OCI-LY1 (cell line): ENCODE results near the gene DPH6.

Experiments
- EZH2 ChIP-seq: fragments of 200-600 bp; sonication (generic), shearing (Covaris generic); IDR thresholded peaks from 2 replicates; pipeline ENCODE4 v1.8.0; 2017; ENCODE audit warnings: borderline replicate concordance, mixed run types, mild to moderate bottlenecking, antibody characterized with exemption, low read length, moderate library complexity, mixed read lengths
- TF ChIP-seq, protein P1 (sequence below): fragments of 200-600 bp; sonication (generic), shearing (Covaris generic); IDR thresholded peaks from 2 replicates; pipeline ENCODE4 v1.5.1; 2017; ENCODE audit warnings: mild to moderate bottlenecking, antibody characterized with exemption, low read length, moderate library complexity, mixed read lengths

GRCh38 chr15:35327789-35328188 lies 218.2 kb downstream of the DPH6 start:
- TF ChIP-seq, protein P1, sequence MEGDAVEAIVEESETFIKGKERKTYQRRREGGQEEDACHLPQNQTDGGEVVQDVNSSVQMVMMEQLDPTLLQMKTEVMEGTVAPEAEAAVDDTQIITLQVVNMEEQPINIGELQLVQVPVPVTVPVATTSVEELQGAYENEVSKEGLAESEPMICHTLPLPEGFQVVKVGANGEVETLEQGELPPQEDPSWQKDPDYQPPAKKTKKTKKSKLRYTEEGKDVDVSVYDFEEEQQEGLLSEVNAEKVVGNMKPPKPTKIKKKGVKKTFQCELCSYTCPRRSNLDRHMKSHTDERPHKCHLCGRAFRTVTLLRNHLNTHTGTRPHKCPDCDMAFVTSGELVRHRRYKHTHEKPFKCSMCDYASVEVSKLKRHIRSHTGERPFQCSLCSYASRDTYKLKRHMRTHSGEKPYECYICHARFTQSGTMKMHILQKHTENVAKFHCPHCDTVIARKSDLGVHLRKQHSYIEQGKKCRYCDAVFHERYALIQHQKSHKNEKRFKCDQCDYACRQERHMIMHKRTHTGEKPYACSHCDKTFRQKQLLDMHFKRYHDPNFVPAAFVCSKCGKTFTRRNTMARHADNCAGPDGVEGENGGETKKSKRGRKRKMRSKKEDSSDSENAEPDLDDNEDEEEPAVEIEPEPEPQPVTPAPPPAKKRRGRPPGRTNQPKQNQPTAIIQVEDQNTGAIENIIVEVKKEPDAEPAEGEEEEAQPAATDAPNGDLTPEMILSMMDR: no peak
- no peak for TF ChIP-seq EZH2
